Endothelial cell of umbilical vein (primary cell): ENCODE measurements around the gene STK24. TPM values are rescaled to one million over a fixed set of nuclear protein-coding genes. Genes with fewer than 3 reads are reported as not detected.
A peak's percentile ranks its signal among the peaks of the same experiment; 100 is the strongest.

ENCODE experiments used
- BruUV-seq: library from RNA; stranded (reverse); fragments of 400-500 nt; replicated peaks from 2 replicates; lab custom pipeline; 2021; lab: Mats Ljungman, UMichigan
- CTCF ChIA-PET: fragments of 300-600, 350-600 bp; sonication (Branson Sonifier 250); formaldehyde crosslinking; loops from one replicate; lab custom pipeline; 2021; ENCODE audit warnings: antibody characterized with exemption, inconsistent platforms; lab: Charles Lee
- POLR2A ChIA-PET: fragments of 300-600, 350-600 bp; sonication (Branson Sonifier 250); formaldehyde crosslinking; loops from one replicate; lab custom pipeline; 2021; ENCODE audit warnings: antibody characterized with exemption, inconsistent platforms; lab: Charles Lee
- DNase-seq: peaks from one replicate; pipeline ENCODE4 v3.0.0-alpha.2; 2011; ENCODE audit warnings: low read depth, low spot score
- FAIRE-seq: peaks from 2 replicates; lab custom pipeline; 2011; peaks lifted over from hg19 to GRCh38; lab: Jason Lieb, UNC
- H2AFZ ChIP-seq: 2 replicates; pipeline ENCODE4 v1.6.0; 2012; ENCODE audit warnings: low read depth, low read length, control low read depth, inconsistent platforms
- H3K27ac ChIP-seq: 2 replicates; pipeline ENCODE4 v1.5.1; 2011; ENCODE audit warnings: low read depth, mild to moderate bottlenecking, control low read depth, low read length, moderate library complexity; ENCODE audit not compliant: insufficient read depth
- H3K27me3 ChIP-seq, 2 experiments: 2 replicates each; pipeline versions ENCODE4 v1.6.0 to v1.6.1; 2011; ENCODE audit warnings: low read length in 2 of 2, mixed read lengths in 1 of 2; ENCODE audit not compliant: control insufficient read depth in 2 of 2, insufficient read depth in 2 of 2
- H3K36me3 ChIP-seq, 2 experiments: 2 replicates in 1 of 2; 3 replicates in 1 of 2; pipeline ENCODE4 v1.5.1; 2011; ENCODE audit warnings: low read length in 2 of 2, mild to moderate bottlenecking in 1 of 2, moderate library complexity in 1 of 2; ENCODE audit not compliant: control insufficient read depth in 2 of 2, insufficient read depth in 2 of 2; ENCODE audit errors: extremely low read depth in 1 of 2
- H3K4me1 ChIP-seq: 3 replicates; pipeline ENCODE4 v1.5.1; 2011; ENCODE audit warnings: mild to moderate bottlenecking, low read length; ENCODE audit not compliant: control insufficient read depth, insufficient read depth; ENCODE audit errors: extremely low read depth
- H3K4me2 ChIP-seq: 2 replicates; pipeline ENCODE4 v1.6.1; 2011; ENCODE audit warnings: low read length, control low read depth, mixed read lengths; ENCODE audit not compliant: insufficient read depth
- H3K4me3 ChIP-seq, 3 experiments: fragments of 200-600 bp in 1 of 3; sonication (generic), shearing (Covaris generic) in 1 of 3; replicated peaks in 1 of 3; 2 replicates each; pipeline ENCODE4 v1.5.1; 2011 to 2016; ENCODE audit warnings: control low read depth in 3 of 3, low read length in 3 of 3, mild to moderate bottlenecking in 2 of 3, inconsistent platforms in 1 of 3, low read depth in 1 of 3, moderate library complexity in 1 of 3; ENCODE audit not compliant: insufficient read depth in 1 of 3
- H3K79me2 ChIP-seq: 2 replicates; pipeline ENCODE4 v1.6.0; 2012; ENCODE audit warnings: low read length, inconsistent platforms; ENCODE audit not compliant: control insufficient read depth, insufficient read depth
- H3K9ac ChIP-seq: replicated peaks from 2 replicates; pipeline ENCODE3; 2011; ENCODE audit warnings: low read length, control low read depth; ENCODE audit not compliant: insufficient read depth; ENCODE audit errors: extremely low read depth
- H3K9me1 ChIP-seq: replicated peaks from 3 replicates; pipeline ENCODE4 v1.6.0; 2011; ENCODE audit warnings: mild to moderate bottlenecking, low read length; ENCODE audit not compliant: control insufficient read depth, insufficient read depth; ENCODE audit errors: extremely low read depth
- H3K9me3 ChIP-seq: replicated peaks from 2 replicates; pipeline ENCODE4 v1.5.1; 2012; ENCODE audit warnings: low read length, inconsistent platforms; ENCODE audit not compliant: control insufficient read depth, insufficient read depth
- H4K20me1 ChIP-seq: replicated peaks from 2 replicates; pipeline ENCODE3; 2011; ENCODE audit warnings: mild to moderate bottlenecking, low read length; ENCODE audit not compliant: control insufficient read depth, insufficient read depth; ENCODE audit errors: extremely low read depth
- EZH2 ChIP-seq: IDR thresholded peaks from 2 replicates; pipeline ENCODE4 v1.6.1; 2012; ENCODE audit warnings: borderline replicate concordance, low read depth, mild to moderate bottlenecking, moderate library complexity, low read length, inconsistent platforms; ENCODE audit not compliant: severe bottlenecking
- FOS ChIP-seq: IDR thresholded peaks from 2 replicates; pipeline ENCODE4 v1.6.1; 2011; ENCODE audit warnings: mild to moderate bottlenecking, low read length, moderate library complexity, borderline replicate concordance; ENCODE audit not compliant: insufficient read depth
- GATA2 ChIP-seq: IDR thresholded peaks from 2 replicates; pipeline ENCODE4 v1.7.0; 2011; ENCODE audit warnings: low read depth, mild to moderate bottlenecking, moderate library complexity, mixed read lengths, low read length; ENCODE audit not compliant: insufficient read length, insufficient read depth
- JUN ChIP-seq: IDR thresholded peaks from 2 replicates; pipeline ENCODE4 v1.6.1; 2011; ENCODE audit warnings: borderline replicate concordance, low read depth; ENCODE audit not compliant: insufficient read length, insufficient read depth
- MYC ChIP-seq: IDR thresholded peaks from one replicate; pipeline ENCODE4 v1.6.1; 2011; ENCODE audit warnings: mild to moderate bottlenecking, low read depth, low read length
- POLR2A ChIP-seq: IDR thresholded peaks from 2 replicates; pipeline ENCODE4 v1.6.1; 2012; ENCODE audit warnings: low read depth, mild to moderate bottlenecking, control low read depth, low read length
- dilution Hi-C: fragments of 300-500 bp; cut with MboI; formaldehyde crosslinking; loops from one replicate; pipeline ENCODE4 v1.15.0; 2019; ENCODE audit warnings: low sequenced_read_pairs; ENCODE audit not compliant: extremely low pct_ligation_motif_present
- intact Hi-C: fragments of 100-400 bp; cut with micrococcal nuclease; formaldehyde crosslinking; loops from one replicate; pipeline ENCODE4 v1.10.0; 2022
- polyA plus RNA-seq, 4 experiments: library from polyadenylated mRNA; depleted of rRNA in 3 of 4; stranded (reverse) in 3 of 4; unstranded in 1 of 4; fragments of >200 nt; gene quantifications; 2 replicates each; pipeline versions ENCODE4 v1.2.1 to v1.2.3, GENCODE V29; 2011 to 2012; ENCODE audit warnings: missing spikeins in 1 of 4
- total RNA-seq: library from RNA; stranded (reverse); gene quantifications from 2 replicates; pipeline ENCODE4 v1.2.3, GENCODE V29; 2021
- TF ChIP-seq, protein P1 (sequence below), 2 donors: IDR thresholded peaks; 1 replicate in 1 of 2; 2 replicates in 1 of 2; pipeline ENCODE4 v1.5.1; 2011; ENCODE audit warnings: low read length in 2 of 2, mild to moderate bottlenecking in 2 of 2, moderate library complexity in 2 of 2, control low read depth in 1 of 2, inconsistent platforms in 1 of 2, low read depth in 1 of 2; ENCODE audit not compliant: insufficient read depth in 1 of 2; ENCODE audit errors: extremely low read depth in 1 of 2

The STK24 gene
- total and polyA plus RNA-seq, 2 donors (not counting 3 experiments of a cell fraction or from before 2014, with no cell fraction given) = 43.3 to 100 TPM

DNA sequence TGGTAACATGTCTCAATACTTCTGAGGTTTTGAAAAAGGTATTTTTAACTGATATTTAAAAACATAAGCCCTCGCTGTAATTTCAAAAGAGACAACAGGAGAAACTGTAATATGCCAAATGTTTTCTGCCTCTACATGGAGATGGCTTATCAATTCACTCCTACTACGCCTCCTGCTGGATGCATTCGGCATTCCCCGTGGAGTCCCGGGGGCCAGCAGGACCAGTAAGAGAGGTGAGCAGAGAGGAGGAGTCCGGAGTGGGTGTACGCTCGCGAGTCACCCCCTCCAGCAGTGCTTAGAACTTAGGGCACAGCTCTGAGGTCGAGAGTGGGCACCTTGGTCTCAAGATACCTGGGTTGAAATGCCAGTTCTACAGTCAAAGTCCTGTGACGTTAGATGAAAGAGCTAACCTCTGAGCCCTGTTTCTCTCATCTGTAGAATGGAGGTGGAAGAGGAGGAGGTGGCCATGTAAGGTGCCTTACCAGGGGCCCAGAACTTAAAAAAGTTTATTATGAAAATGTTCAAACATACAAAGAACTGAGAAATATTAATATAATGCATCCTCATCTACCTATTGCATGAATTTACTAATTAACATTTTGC is 110.2 kb downstream of the STK24 start:
- DNase-seq = peak; percentile 67
- no peaks in the 10 kb centered on the region for H4K20me1 ChIP-seq
- CTCF ChIA-PET = interaction anchor here (0.5 to 2.2 kb wide), 33 partner anchors 9 to 612 kb away, joined by 3 to 30 read pairs (median 5); partner anchors contain the start of gene STK24
- no peak overlapping the region for H3K4me2 ChIP-seq
- H3K27ac ChIP-seq = no peak overlapping the region
- H3K4me3 ChIP-seq = no peak overlapping the region
- BruUV-seq = no TSS peak
- H3K36me3 ChIP-seq = peaks cover 15 to 34% of the 10 kb centered on the region in 2 experiments
- peaks cover 47% of the 10 kb centered on the region for H3K79me2 ChIP-seq
- FAIRE-seq = peak; percentile 81
- H2AFZ ChIP-seq = no peak overlapping the region
- H3K4me1 ChIP-seq = no peaks in the 10 kb centered on the region
- dilution Hi-C loops = no loop called here
- POLR2A ChIA-PET = no interaction called here
- TF ChIP-seq GATA2 = no peak
- TF ChIP-seq, protein P1, sequence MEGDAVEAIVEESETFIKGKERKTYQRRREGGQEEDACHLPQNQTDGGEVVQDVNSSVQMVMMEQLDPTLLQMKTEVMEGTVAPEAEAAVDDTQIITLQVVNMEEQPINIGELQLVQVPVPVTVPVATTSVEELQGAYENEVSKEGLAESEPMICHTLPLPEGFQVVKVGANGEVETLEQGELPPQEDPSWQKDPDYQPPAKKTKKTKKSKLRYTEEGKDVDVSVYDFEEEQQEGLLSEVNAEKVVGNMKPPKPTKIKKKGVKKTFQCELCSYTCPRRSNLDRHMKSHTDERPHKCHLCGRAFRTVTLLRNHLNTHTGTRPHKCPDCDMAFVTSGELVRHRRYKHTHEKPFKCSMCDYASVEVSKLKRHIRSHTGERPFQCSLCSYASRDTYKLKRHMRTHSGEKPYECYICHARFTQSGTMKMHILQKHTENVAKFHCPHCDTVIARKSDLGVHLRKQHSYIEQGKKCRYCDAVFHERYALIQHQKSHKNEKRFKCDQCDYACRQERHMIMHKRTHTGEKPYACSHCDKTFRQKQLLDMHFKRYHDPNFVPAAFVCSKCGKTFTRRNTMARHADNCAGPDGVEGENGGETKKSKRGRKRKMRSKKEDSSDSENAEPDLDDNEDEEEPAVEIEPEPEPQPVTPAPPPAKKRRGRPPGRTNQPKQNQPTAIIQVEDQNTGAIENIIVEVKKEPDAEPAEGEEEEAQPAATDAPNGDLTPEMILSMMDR (IDR thresholded peaks at IDR 0.05; ENCODE audit: extremely low read depth in 1 of 2, insufficient read depth in 1 of 2, low read depth in 1 of 2, low read length in 2 of 2) = peak; percentile 75 to 77
- TF ChIP-seq POLR2A = no peak
- no peak for TF ChIP-seq JUN
- TF ChIP-seq MYC = no peak
- TF ChIP-seq EZH2 = no peak
- TF ChIP-seq FOS = no peak
- no peaks in the 10 kb centered on the region for H3K9me1 ChIP-seq
- no peak overlapping the region for H3K9ac ChIP-seq
- no peaks in the 10 kb centered on the region for H3K27me3 ChIP-seq
- H3K9me3 ChIP-seq = no peaks in the 10 kb centered on the region
- intact Hi-C loops = loop anchor here (1.0 to 5.0 kb wide), 3 partner anchors 21 to 187 kb away; no protein-coding TSS in a partner anchor
